Islet of Langerhans (tissue), 1 donor: ENCODE data around the gene FAM131B.

Experiments used
- FAIRE-seq: peaks from one replicate; lab custom pipeline; 2011; peaks lifted over from hg19 to GRCh38; lab: Jason Lieb, UNC

FAM131B gene

DNA sequence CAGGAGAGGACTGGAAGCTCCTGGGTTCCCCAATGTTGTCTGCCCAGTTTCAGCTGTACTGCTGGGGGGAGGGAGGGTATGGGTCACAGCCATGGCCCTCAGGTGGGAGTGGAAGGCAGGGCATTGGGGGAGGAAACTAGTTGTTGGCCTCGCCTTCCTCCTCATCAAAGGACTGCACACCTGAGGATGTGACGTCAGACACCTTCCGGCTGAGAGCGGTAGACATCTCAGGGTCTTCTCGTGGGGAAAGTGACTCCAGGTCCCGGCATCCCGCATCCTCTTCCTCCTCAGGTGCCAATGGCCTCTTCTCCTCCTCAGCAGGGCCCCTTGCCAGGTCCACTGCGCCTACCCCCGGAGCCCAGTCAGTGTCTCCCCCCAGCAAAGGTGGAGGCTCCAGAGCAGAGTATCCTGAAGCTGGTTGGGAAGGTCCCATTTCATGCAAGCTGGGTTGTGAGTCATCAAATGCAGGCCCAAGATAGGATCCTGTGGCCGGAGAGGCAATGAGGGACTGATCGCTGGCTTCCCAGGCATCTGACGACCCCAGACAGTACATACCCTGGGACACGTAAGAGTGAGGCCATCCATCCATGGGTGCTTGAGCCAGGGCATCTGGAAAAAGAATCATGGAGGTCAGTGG is 6.0 kb downstream of the FAM131B start:
- no peak for FAIRE-seq

DNA sequence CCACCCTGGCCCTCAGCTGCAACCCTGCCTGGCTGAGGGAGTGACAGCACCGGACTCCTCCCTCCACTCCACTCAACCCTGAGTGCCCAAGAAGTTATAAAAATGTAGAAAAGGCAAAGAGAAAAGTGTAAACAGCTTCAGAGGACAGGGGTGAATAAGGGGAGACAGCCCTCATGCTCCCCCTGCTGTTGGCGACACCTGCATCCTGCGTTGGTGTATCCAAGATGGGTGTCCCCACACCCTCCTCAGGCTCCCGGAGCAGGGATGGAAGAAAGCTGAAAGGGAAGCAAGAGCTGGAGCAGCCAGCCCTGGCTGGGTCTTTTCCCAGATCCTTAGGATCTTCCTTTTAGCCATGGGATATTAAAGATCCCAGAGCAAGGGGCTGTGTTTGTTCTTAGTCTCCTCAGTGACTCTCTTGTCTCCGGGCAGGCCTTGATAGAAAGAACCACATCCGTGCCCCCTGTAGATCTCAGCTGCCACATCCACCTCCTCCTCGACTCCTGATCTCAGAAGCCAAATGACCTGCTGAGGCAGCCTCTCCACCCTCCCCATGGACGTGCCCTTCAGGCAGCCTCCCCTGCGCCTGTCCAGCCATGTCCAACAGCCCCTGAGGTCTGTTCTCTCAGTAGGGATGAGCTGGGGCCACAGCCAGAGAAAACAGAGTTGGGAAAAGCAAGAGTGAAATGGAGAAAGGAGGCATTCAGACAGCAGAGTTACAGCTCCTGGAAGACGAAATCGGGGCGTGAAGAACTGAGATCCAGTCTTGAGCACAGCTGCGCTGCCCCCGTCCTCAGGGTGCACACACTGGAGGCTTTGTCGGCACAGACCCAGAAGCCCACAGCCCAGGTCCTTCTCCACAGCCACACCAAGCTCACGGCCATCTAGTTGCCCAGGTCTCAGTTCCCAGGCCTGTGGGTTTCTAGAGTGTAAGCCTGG is 6.8 kb downstream of the FAM131B start:
- FAIRE-seq = no peak

DNA sequence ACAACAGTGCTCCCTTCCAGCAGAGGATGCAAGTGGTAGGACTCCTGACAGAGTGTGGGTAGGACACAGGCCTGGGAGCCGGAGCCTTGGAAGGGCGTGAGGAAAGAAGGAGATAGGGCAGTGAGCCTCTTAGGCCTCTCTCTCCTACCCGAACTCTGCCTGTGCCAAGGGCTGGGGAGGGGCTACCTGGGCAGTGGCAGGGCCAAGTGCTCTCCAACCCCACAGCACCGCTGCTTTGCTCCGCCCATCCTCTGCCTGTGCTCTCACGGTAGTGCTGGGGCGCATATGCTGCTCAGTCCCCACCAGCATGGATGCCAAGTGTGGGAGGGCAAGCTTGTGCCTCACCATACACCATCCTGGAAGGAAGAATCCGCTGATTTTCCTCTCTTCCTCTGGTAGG is 7.5 kb downstream of the FAM131B start:
- FAIRE-seq = no peak

DNA sequence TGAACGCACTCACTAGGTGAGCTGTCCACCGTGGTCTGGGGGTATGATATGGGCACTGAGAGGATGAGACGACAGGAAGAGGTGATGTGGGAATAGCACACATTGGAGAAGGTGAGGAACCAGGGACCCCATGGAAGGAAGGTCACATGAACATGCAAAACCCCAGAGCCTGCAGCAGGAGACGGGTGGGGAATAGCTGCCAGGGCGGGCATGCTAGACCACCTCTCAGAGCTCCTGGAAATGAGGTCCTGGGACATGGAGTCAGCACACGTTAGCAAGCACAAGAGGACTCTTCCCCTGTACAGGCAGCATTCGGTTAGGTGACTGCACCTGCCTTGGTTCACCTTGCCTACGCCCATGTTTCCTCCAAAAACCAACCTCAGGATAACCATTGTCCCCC is 8.1 kb downstream of the FAM131B start:
- FAIRE-seq = no peak

DNA sequence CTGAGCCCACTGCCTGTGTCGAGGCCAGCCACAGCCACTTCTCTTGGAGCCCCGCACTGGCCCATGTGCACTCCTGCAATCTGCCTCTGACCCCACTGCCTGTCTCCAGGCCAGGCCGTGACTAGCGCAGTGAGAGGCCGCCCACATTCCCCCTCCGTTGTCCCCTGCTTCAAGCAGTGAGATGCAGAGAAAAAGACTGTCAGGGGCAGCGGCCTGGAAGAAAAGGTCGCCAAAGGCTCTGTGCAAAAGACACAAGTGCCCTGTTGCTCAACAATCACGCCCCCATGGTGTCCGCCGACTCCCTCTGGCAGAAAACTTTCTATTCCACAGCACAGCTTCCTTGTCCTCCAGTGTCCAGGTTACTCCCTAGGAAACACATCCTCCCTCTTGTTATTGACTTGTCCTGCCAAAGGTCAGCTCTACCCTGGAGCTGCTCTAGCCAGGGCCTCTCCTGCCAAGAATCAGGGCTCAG is 9.9 kb downstream of the FAM131B start:
- FAIRE-seq = no peak

DNA sequence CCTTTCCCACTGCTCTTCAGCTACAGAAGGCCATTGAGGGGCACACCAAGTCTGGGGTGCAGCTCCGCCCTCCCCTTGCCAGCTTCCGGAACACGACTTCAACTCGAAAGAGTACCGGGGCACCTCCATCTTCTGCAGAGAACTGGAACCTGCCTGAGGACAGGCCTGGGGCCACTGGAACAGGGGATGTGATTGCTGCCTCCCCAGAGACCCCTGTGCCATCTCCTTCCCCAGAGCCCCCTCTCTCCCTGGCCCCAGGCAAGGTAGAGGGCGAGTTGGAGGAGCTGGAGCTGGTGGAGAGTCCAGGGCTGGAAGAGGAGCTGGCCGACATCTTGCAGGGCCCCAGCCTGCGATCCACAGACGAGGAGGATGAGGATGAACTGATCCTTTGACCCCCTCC is 10.9 kb downstream of the FAM131B start:
- FAIRE-seq = no peak

DNA sequence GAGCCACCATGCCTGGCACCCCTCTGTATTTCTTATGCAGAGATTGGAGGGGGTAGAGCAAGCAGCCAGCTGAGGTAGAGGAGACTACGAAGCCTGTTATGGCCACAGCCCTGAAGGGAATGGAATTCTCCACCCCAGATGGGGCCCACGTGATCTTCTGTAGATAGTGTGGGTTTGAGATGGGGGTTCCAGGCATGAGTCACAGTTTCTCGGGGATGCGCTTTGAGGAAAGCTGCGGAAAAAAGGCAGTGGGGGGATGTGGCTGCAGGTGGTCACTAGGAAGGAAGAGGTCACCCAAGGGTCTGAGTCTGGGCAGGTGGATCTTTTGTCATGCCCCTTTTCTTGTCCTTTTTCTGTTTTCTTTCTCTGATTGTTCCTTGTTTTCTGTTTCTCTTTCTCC is 11.5 kb downstream of the FAM131B start:
- no peak for FAIRE-seq

DNA sequence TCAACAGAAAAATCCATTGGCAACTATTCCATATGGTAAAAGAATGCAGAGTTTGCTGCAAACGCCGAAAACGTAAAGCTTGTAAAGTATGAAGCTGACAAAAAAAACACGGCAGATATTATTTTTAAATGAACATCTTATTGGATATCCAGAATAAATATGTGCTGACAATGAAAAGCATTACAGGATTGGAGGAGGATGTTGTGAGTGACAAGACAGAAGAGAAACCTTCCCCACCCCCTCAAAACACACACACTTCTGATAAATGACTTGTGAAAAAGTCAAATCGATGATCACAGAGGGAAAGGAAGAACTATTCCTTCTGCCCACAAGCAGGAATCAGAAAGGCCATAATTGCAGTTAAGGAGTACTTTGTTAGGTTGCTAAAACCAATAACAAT is 14.6 kb downstream of the FAM131B start:
- no peak for FAIRE-seq

DNA sequence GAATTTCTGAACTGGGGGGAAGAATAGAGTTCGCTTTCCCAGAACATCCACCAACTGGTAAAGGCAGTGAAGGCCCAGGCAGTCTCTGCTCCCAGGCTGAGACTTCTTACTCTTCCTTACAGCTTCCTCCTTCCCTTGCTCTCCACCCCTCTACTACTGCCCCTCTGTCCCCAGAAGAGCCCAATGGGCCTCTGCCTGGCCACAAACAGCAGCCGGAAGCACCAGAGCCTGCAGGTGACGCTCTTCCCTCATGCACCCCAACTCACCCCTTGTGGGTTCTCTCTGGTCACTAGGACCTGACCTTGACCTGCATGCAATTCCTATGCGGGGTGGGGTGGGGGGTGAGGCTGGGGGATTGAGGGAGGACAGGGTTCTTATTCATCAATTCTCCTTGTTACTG is 16.5 kb downstream of the FAM131B start:
- no peak for FAIRE-seq

DNA sequence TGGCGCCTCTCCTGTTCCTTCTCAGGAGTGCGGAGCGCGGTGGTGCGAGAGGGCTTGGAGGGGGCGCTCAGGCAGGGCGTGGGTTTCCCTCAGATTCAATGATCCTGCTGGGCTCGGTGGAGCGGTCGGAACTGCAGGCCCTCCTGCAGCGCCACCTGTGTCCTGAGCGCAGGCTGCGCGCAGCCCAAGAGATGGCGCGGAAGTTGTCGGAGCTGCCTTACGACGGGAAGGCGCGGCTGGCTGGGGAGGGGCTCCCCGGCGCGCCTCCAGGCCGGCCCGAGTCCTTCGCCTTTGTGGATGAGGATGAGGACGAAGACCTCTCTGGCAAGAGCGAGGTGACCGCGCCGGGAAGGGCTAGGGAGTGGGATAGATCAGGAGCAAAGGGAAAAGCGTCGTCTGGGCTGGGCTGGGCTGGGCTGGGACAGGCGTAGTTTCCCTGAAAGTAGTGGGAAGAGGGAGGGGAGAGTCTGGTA is 17.0 kb downstream of the FAM131B start:
- FAIRE-seq = no peak

DNA sequence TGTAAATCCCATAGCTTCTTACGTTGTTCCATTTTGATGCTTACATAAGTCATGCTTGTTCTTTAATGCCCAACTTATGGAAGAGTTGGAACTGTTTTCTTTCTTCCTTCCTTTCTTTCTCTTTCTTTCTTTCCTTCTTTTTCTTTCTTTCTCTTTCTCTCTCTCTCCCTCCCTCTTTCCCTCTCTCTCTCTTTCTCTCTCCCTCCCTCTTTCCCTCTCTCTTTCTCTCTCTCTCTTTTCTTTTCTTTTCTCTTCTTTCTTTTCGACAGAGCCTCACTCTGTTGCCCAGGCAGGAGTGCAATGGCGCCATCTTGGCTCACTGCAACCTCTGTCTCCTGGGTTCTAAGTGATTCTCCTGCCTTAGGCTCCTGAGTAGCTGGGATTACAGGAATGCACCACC is 18.9 kb downstream of the FAM131B start:
- FAIRE-seq = no peak

DNA sequence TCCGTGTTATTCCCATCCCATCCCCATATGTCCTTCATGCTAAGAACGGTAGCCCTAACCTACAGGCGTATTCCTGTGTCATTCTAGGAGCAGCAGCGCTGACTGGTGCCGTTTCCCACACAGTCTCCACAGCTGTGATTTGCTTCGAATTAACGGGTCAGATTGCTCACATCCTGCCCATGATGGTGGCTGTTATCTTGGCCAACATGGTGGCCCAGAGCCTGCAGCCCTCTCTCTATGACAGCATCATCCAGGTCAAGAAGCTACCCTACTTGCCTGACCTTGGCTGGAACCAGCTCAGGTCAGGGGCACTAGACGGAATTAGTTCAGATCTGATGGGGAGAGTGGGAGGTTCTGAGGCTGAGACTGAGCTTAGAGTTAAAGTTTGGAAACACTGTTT is 20.7 kb downstream of the FAM131B start:
- no peak for FAIRE-seq

DNA sequence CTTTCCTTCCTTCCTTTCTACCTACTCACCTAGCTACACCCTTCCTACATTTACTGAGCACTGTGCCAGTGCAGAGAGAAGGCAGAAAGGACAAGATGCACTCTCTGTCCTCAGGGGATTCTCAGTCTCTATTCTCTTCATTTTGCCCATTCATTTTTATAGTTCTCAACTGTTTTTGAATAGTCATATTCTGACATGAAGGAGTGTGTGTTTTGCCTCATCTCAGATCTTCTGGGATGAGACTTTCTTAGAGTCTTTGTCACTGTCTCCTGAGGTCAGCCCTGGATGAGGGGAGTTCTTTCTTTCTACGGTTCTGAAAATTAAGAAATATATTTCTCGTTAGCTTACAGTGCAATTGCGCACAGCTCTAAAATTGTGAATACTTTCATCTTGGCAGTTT is 25.3 kb downstream of the FAM131B start:
- no peak for FAIRE-seq

DNA sequence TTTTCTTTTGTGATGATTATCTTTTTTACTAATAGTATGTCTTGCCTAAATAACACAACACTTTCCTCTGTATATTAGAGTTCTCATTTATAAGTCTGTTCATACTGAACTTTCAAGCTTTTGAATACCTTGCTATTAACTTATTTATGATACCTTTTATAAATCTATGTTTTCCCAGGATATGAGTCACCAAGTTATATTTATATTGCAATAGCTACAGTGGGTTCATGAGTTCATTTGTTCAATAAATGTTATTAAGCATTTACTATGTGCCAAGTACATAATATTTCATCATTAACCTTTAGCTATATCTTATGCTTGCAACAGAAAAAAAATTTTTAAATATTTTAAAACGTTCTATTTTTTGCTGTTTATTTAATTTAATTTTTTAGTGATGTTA is 28.3 kb downstream of the FAM131B start:
- FAIRE-seq = no peak

DNA sequence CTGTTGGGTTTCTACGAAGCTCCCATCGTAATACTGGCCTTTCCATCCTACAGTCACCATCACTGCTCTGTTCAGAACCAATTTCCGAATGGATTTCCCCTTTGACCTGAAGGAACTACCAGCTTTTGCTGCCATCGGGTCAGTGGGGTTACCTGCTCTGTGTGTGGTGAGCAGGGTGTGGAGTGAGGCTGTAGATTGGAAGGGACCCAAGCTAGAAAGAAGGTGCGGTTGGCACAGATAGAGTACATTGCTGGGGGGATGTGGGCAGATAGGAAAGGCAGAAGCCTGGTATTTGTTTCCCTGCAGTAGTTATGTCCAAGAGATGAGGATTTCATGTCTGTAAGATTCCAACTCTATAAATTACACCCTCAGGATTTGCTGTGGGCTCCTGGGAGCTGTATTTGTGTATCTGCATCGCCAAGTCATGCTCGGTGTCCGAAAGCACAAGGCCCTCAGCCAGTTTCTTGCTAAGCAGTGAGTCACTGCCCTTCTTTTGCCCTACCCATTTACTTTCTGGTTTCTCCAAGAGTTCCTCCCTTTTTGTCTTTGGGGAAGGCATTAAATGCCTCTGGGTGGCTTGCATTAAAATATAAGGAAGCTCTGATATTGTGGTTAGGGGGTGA is 31.2 kb downstream of the FAM131B start:
- FAIRE-seq = no peak

DNA sequence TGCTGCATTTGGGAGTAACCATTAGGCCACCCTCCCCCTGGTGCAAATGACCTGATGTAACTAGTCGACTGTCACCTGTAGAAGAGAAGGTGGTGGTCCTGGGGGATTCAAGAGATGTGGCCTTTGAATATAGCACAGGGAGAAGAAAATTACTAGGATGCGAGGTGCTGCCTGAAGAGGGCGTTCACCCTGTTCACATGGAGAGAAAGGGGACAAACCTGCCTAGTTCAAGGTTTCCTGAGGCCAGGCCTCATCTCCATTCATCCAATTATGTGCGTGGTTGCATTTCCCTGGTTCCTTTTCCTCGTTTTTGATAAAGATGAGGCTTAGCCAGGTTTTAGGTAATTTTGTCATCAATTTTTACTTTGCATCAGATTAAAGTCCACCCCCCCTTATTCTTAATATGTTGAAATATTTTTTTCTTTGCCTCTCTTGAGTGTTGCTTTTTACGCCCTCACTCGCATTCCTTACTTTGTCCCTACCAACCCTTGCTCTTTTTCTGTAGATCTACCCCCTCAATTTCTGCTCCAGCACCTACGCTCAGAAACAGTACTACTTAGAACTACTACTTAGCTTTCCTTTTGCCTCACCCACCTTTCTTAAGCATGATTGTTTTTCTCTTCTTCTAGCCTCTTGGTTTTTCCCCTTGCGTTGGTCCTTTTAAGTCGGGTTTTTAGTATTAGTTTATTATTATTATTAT is 32.9 kb downstream of the FAM131B start:
- no peak for FAIRE-seq

DNA sequence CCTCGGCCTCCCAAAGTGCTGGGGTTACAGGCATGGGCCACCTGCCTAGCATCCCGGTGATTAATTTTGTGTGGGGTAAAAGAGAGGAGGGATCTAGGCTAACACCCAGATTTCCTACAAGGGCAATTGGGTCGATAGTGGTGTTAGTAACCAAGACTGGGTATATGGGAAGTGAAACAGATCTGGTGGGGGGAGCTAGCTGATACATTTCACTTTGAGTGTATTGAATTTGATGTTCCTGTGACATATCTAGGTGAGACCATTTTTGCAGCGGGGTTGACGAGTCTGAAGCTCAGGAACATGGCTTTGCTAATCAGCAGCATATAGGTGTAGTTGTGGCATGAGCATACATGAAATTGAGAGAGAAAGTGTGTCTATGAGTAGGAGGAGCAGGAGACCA is 34.6 kb downstream of the FAM131B start:
- no peak for FAIRE-seq

DNA sequence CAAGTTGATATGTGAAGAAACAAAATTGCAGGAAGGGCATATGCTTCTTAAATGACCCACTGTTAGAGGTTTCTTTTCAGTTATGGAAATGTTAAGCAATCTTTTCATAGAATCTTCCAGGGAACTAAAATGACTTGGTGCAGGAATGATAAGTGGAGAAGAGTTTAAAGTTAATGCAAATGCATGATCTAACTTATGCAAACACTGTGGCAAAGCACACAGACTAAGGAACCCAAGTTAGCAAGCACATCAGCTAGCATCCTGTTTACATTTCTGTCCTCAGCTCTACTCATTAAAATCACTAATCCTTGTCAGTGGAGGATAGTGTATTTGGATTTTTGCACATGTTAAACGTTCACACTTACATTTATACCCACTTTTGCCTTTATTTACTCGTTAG is 37.3 kb downstream of the FAM131B start:
- FAIRE-seq = no peak

DNA sequence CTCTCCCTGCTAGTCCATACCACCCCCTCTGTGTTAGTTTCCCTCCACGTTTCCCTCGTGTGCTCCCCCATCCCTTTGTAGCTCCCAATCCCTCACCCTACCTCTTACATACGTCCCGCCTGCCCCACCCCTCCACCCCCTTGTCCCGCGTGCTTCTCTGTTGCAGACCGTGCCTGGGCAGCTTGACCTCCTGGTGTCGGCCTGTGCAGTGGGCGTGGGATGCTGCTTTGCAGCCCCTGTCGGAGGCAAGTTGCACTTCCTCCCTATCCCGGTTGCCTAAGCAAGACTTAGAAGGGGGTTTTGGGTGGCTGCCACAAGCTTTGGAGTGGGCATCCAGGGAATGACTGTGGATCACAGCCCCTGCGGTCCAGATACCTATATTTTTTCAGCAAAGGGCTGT is 38.9 kb downstream of the FAM131B start:
- no peak for FAIRE-seq

DNA sequence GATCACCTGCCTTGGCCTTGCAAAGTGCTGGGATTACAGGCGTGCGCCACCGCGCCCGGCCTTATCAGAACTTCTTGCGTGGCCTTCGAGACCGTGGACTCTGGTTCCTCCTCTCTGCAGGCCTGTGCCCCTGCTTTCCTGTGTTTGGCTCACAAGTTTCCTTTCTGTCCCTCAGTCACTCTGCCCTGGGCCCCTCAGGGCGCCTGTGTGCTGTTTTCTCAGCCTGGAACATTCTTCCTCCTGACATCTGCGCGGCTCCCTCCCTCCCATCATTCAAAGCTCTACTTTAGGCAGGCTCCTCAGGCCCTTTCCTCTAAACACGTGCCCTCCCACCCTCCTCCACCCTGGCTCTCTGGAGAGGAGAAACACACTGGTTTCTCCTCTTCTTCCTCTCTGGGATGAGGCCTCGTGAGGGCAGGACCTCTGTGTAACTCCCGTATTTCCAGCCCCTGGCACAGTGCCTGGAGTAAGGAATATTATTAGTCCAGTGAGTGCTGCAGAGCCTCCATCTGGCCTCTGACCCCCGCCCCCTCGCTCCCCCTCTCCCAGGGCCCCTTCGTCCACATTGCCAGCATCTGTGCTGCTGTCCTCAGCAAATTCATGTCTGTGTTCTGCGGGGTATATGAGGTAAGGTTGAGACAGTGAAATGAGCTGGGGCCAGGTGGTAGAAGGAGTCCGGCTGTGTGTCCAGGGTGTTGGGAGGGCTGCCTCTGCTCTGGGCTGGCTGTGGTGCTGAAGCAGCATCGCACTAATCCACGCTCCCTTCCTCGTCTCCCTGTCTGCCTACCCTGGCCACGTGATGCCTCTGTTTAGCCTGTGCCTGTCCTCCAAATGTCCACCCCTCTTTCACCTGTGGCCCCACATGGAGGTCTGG is 39.5 kb downstream of the FAM131B start:
- FAIRE-seq = no peak

DNA sequence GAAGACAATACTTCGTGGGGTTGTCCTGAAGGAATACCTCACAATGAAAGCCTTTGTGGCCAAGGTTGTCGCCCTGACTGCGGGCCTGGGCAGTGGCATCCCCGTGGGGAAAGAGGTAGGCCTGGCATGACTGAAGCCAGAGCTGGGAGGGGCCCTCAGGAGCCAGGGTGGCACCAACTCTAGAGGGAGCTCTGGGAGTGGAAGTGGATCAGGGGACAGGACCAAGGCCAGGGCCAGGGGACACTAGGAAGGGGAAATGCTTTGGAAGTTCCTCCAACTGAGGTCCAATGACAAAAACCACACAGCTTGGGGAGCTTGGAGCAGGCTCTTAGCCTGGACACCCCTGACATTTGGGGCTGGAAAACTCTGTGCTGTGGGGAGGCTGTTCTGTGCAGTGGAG is 40.8 kb downstream of the FAM131B start:
- FAIRE-seq = no peak

DNA sequence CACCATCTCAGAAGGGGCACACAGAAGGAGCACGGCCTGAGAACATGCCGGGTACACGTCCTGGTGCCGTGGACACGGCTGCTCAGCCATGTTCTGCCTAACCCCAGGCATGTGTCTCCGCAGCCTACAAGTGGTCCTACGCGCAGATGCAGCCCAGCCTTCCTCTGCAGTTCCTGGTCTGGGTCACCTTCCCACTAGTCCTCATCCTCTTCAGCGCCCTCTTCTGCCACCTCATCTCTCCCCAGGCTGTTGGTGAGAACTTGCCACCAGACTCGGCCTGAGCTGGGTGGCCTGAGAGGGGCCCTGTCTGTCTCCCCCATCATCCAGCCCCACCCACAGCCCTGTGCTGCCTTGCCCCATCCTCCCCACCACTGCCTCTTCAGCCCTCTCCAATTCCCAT is 41.3 kb downstream of the FAM131B start:
- no peak for FAIRE-seq
